SK-N-SH treated with all-trans-retinoic acid at 6 μM for 48 hours (cell line): ENCODE measurements around the gene SOX5.

Experiments
- ATAC-seq: fragments of 200-7000 bp; cut with Tn5 transposase; 3 replicates; pipeline ENCODE4 v1.9.1; 2020; ENCODE audit warnings: mild to moderate bottlenecking, moderate library complexity
- ARNTL ChIP-seq: fragments of 450-650 bp; formaldehyde crosslinking; IDR thresholded peaks from 2 replicates; pipeline ENCODE4 v1.5.0; 2020; ENCODE audit warnings: low read depth, mild to moderate bottlenecking, moderate library complexity, borderline replicate concordance
- BACH2 ChIP-seq: fragments of 250-450 bp; sonication (Bioruptor Pico); IDR thresholded peaks from 2 replicates; pipeline ENCODE4 v1.9.0; 2021; ENCODE audit warnings: mild to moderate bottlenecking, borderline replicate concordance
- CSDC2 ChIP-seq: fragments of 250-450 bp; sonication (Bioruptor Pico); IDR thresholded peaks from 2 replicates; pipeline ENCODE4 v1.5.0; 2020; ENCODE audit warnings: mild to moderate bottlenecking, moderate library complexity
- GLIS3 ChIP-seq: fragments of 250-450 bp; sonication (Bioruptor Pico); IDR thresholded peaks from 2 replicates; pipeline ENCODE4 v1.5.0; 2020; ENCODE audit warnings: mild to moderate bottlenecking, moderate library complexity
- ISL1 ChIP-seq: fragments of 250-450 bp; sonication (Bioruptor Pico); IDR thresholded peaks from 2 replicates; pipeline ENCODE4 v2.1.2; 2022; ENCODE audit warnings: mild to moderate bottlenecking, moderate library complexity
- OSR1 ChIP-seq: fragments of 250-450 bp; sonication (Bioruptor Pico); IDR thresholded peaks from 2 replicates; pipeline ENCODE4 v1.8.0; 2022; ENCODE audit warnings: moderate library complexity, mild to moderate bottlenecking, inconsistent platforms
- PPARA ChIP-seq: fragments of 250-450 bp; sonication (Bioruptor Pico); IDR thresholded peaks from 2 replicates; pipeline ENCODE4 v1.5.0; 2020; ENCODE audit warnings: mild to moderate bottlenecking, borderline replicate concordance
- RARB ChIP-seq: fragments of 250-450 bp; sonication (Bioruptor Pico); IDR thresholded peaks from 2 replicates; pipeline ENCODE4 v1.8.0; 2021; ENCODE audit warnings: mild to moderate bottlenecking, moderate library complexity
- SNAI2 ChIP-seq: fragments of 250-450 bp; sonication (Bioruptor Pico); IDR thresholded peaks from 2 replicates; pipeline ENCODE4 v1.5.0; 2020; ENCODE audit warnings: mild to moderate bottlenecking, moderate library complexity
- TCF4 ChIP-seq: fragments of 250-450 bp; sonication (Bioruptor Pico); IDR thresholded peaks from 2 replicates; pipeline ENCODE4 v1.8.0; 2021; ENCODE audit warnings: mild to moderate bottlenecking, moderate library complexity, borderline replicate concordance
- TOX ChIP-seq: fragments of 250-450 bp; sonication (Bioruptor Pico); IDR thresholded peaks from 2 replicates; pipeline ENCODE4 v1.8.0; 2021; ENCODE audit warnings: mild to moderate bottlenecking, moderate library complexity, borderline replicate concordance
- ZC3H10 ChIP-seq: fragments of 250-450 bp; sonication (Bioruptor Pico); IDR thresholded peaks from 2 replicates; pipeline ENCODE4 v1.5.1; 2021; ENCODE audit warnings: mild to moderate bottlenecking, moderate library complexity
- ZFP3 ChIP-seq: fragments of 250-450 bp; sonication (Bioruptor Pico); IDR thresholded peaks from 2 replicates; pipeline ENCODE4 v1.5.0; 2020; ENCODE audit warnings: mild to moderate bottlenecking, moderate library complexity
- ZFP30 ChIP-seq: fragments of 450-650 bp; formaldehyde crosslinking; IDR thresholded peaks from 2 replicates; pipeline ENCODE4 v1.5.0; 2022; ENCODE audit warnings: mild to moderate bottlenecking, moderate library complexity
- ZNF565 ChIP-seq: fragments of 450-650 bp; formaldehyde crosslinking; conservative IDR thresholded peaks from 2 replicates; pipeline ENCODE4 v1.5.0; 2020; ENCODE audit warnings: low read depth, mild to moderate bottlenecking, moderate library complexity
- ZNF70 ChIP-seq: fragments of 450-650 bp; formaldehyde crosslinking; IDR thresholded peaks from 2 replicates; pipeline ENCODE4 v1.5.0; 2020; ENCODE audit warnings: mild to moderate bottlenecking, moderate library complexity
- ZNF8 ChIP-seq: fragments of 450-650 bp; formaldehyde crosslinking; IDR thresholded peaks from 2 replicates; pipeline ENCODE4 v1.5.0; 2020; ENCODE audit warnings: mild to moderate bottlenecking, moderate library complexity
- TF ChIP-seq, protein P1 (sequence below): fragments of 250-450 bp; sonication (Bioruptor Pico); IDR thresholded peaks from 2 replicates; pipeline ENCODE4 v1.5.1; 2020; ENCODE audit warnings: low read depth, mild to moderate bottlenecking, moderate library complexity
- TF ChIP-seq, protein P2 (sequence below): fragments of 250-450 bp; sonication (Bioruptor Pico); IDR thresholded peaks from 2 replicates; pipeline ENCODE4 v1.8.0; 2021; ENCODE audit warnings: low read depth, mild to moderate bottlenecking, moderate library complexity, borderline replicate concordance
- TF ChIP-seq, protein P3 (sequence below): fragments of 250-450 bp; sonication (Bioruptor Pico); IDR thresholded peaks from 2 replicates; pipeline ENCODE4 v1.8.0; 2020; ENCODE audit warnings: mild to moderate bottlenecking, moderate library complexity, borderline replicate concordance
- TF ChIP-seq, protein P4 (sequence below): fragments of 250-450 bp; sonication (Bioruptor Pico); IDR thresholded peaks from 2 replicates; pipeline ENCODE4 v1.5.1; 2021; ENCODE audit warnings: mild to moderate bottlenecking, moderate library complexity

The SOX5 gene

DNA sequence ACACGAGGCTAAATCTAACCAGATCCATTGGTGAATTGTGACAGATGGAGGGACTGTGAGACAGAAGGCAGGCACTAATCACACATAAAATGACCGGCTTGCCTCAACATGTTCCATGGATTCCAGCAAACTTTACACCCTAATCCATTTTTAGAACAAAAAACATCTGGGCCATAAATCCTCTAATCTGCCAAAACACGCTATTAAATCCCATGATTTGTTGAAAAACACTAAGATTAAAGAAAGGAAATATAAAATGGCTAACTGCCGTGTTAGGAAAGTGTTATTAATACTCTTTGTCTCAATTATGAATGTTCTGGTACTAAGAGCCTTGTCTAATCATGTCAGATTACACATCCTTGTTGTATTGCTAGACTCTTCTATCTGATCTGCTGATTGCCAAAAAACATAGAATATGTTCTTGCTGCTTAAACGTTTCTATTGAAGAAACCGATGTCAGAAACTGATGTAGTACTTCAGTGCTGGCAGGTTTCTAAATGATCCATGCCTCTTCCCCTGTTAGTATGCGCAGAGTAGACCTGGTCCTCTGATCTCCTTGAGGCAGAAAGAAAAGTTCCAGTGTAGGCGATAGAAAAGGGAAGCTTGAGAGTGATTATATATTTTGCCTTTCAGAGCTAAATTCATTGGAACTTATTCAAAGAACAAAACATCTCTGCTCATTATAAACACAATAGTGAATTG is 384.9 kb downstream of the SOX5 start:
- no peak for ATAC-seq
- TF ChIP-seq PPARA (CRISPR knock-in tag) (no peak), BACH2 (no peak), ZNF8 (no peak), TCF4 (CRISPR knock-in tag) (no peak), ARNTL (CRISPR knock-in tag) (no peak), RARB (CRISPR knock-in tag) (no peak), ZFP30 (CRISPR knock-in tag) (no peak)
- TF ChIP-seq, protein P1, sequence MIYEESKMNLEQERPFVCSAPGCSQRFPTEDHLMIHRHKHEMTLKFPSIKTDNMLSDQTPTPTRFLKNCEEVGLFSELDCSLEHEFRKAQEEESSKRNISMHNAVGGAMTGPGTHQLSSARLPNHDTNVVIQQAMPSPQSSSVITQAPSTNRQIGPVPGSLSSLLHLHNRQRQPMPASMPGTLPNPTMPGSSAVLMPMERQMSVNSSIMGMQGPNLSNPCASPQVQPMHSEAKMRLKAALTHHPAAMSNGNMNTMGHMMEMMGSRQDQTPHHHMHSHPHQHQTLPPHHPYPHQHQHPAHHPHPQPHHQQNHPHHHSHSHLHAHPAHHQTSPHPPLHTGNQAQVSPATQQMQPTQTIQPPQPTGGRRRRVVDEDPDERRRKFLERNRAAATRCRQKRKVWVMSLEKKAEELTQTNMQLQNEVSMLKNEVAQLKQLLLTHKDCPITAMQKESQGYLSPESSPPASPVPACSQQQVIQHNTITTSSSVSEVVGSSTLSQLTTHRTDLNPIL: no peak
- TF ChIP-seq, protein P2, sequence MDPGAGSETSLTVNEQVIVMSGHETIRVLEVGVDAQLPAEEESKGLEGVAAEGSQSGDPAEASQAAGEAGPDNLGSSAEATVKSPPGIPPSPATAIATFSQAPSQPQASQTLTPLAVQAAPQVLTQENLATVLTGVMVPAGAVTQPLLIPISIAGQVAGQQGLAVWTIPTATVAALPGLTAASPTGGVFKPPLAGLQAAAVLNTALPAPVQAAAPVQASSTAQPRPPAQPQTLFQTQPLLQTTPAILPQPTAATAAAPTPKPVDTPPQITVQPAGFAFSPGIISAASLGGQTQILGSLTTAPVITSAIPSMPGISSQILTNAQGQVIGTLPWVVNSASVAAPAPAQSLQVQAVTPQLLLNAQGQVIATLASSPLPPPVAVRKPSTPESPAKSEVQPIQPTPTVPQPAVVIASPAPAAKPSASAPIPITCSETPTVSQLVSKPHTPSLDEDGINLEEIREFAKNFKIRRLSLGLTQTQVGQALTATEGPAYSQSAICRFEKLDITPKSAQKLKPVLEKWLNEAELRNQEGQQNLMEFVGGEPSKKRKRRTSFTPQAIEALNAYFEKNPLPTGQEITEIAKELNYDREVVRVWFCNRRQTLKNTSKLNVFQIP (CRISPR knock-in tag): no peak
- TF ChIP-seq, protein P3, sequence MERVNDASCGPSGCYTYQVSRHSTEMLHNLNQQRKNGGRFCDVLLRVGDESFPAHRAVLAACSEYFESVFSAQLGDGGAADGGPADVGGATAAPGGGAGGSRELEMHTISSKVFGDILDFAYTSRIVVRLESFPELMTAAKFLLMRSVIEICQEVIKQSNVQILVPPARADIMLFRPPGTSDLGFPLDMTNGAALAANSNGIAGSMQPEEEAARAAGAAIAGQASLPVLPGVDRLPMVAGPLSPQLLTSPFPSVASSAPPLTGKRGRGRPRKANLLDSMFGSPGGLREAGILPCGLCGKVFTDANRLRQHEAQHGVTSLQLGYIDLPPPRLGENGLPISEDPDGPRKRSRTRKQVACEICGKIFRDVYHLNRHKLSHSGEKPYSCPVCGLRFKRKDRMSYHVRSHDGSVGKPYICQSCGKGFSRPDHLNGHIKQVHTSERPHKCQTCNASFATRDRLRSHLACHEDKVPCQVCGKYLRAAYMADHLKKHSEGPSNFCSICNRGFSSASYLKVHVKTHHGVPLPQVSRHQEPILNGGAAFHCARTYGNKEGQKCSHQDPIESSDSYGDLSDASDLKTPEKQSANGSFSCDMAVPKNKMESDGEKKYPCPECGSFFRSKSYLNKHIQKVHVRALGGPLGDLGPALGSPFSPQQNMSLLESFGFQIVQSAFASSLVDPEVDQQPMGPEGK (CRISPR knock-in tag): no peak

DNA sequence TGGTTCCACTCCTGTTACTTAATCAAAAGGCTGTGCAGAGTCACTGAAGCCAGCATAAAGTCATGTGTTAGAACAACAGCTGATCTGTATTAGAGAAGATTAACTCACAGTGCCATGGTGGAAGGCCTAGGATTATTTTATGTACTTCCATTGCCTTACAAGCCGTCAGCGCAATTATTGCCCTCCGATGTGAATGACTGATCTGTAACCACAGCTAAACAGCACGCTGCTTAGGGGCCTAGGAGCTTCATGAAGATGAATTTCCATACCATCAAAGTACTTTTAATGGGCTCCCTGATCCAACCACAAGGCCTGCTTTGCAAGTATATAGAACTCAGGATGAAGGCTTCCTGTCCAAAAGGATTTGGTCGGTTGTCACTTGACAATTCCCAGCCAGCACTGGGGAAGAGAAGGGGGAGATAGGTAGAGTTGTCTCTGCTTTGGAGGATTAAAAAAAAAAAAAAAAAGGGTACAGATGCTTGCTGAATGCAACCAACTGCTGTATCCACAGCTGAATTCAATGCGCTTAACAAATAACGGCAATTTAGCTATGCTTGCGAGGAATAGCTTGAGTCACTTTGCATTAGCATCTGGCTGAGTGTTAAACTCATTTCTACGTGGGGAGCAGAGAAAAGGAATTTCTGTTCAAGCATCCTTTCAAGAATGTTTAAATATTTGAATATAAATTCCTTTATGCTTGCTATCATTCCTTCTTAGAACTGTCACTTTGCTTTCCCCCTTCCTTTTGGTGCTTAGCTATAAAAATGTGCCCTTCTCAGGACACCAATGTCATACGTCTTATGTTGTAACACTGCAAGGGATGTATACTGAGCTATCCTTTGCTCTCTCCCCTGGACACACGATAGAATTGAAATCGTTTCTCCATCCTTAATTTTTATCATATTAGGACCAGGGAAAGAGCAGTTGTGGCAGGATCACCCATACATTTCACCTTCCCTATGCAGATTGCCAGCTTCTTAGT is 387.8 kb downstream of the SOX5 start:
- no peak for ATAC-seq
- TF ChIP-seq, protein P1: no peak
- no peak for TF ChIP-seq TOX (CRISPR knock-in tag)
- TF ChIP-seq ZNF565 (CRISPR knock-in tag): no peak
- no peak for TF ChIP-seq ZC3H10 (CRISPR knock-in tag)
- no peak for TF ChIP-seq ZNF70
- no peak for TF ChIP-seq SNAI2 (CRISPR knock-in tag)
- TF ChIP-seq, protein P3 (CRISPR knock-in tag): no peak
- no peak for TF ChIP-seq RARB (CRISPR knock-in tag)
- TF ChIP-seq ZNF8: no peak
- TF ChIP-seq, protein P2 (CRISPR knock-in tag): no peak
- no peak for TF ChIP-seq GLIS3 (CRISPR knock-in tag)
- TF ChIP-seq OSR1 (CRISPR knock-in tag): no peak
- no peak for TF ChIP-seq ZFP3
- no peak for TF ChIP-seq PPARA (CRISPR knock-in tag)
- TF ChIP-seq ZFP30 (CRISPR knock-in tag): no peak
- TF ChIP-seq CSDC2 (CRISPR knock-in tag): no peak
- no peak for TF ChIP-seq ISL1 (CRISPR knock-in tag)
- TF ChIP-seq, protein P4, sequence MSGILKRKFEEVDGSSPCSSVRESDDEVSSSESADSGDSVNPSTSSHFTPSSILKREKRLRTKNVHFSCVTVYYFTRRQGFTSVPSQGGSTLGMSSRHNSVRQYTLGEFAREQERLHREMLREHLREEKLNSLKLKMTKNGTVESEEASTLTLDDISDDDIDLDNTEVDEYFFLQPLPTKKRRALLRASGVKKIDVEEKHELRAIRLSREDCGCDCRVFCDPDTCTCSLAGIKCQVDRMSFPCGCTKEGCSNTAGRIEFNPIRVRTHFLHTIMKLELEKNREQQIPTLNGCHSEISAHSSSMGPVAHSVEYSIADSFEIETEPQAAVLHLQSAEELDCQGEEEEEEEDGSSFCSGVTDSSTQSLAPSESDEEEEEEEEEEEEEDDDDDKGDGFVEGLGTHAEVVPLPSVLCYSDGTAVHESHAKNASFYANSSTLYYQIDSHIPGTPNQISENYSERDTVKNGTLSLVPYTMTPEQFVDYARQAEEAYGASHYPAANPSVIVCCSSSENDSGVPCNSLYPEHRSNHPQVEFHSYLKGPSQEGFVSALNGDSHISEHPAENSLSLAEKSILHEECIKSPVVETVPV (CRISPR knock-in tag): no peak
- no peak for TF ChIP-seq ARNTL (CRISPR knock-in tag)
